Right atrium auricular region (tissue), 2 donors: Measurements from ENCODE around the gene SNX9. TPM values are rescaled to one million over a fixed set of nuclear protein-coding genes. Genes with fewer than 3 reads are reported as not detected.

Experiments
- DNase-seq: peaks from one replicate; pipeline ENCODE4 v3.0.0-alpha.2; 2019; ENCODE audit warnings: low spot score
- H3K27ac ChIP-seq, 2 donors: fragments of 200-600 bp; sonication (generic); 1 replicate in 1 of 2; 2 replicates in 1 of 2; pipeline ENCODE4 v1.5.1; 2016 to 2019
- H3K27me3 ChIP-seq, 2 donors: fragments of 200-600 bp; sonication (generic); one replicate each; pipeline versions ENCODE4 v1.5.1 to v1.6.0; 2017 to 2019
- H3K36me3 ChIP-seq: fragments of 200-600 bp; sonication (generic); one replicate; pipeline ENCODE4 v1.5.1; 2016
- H3K4me1 ChIP-seq, 2 donors: fragments of 200-600 bp; sonication (generic); one replicate each; pipeline versions ENCODE4 v1.5.1 to v1.6.0; 2017 to 2019
- H3K4me3 ChIP-seq, 2 donors: fragments of 200-600 bp; sonication (generic); 1 replicate in 1 of 2; 2 replicates in 1 of 2; pipeline ENCODE4 v1.5.1; 2017 to 2019; ENCODE audit warnings: mild to moderate bottlenecking in 1 of 2, moderate library complexity in 1 of 2
- H3K9me3 ChIP-seq, 2 donors: fragments of 200-600 bp; sonication (generic); one replicate each; pipeline ENCODE4 v1.5.1; 2019
- total RNA-seq, 2 donors: library from RNA; depleted of rRNA; stranded (reverse); fragments of >200 nt; gene quantifications; one replicate each; pipeline ENCODE4 v1.1.0, GENCODE V29; 2016
- TF ChIP-seq, protein P1 (sequence below), 2 donors: fragments of 200-600 bp; sonication (generic); IDR thresholded peaks; one replicate each; pipeline ENCODE4 v1.5.1; 2019; ENCODE audit warnings: antibody characterized with exemption in 2 of 2

Gene SNX9
- total RNA-seq, 2 donors from 2014 or later = 26.6 to 39.4 TPM

- DNase-seq = no peak
- Histone ChIP-seq H3K4me3 (no peak overlapping the region), H3K36me3 (peaks cover 35% of the 10 kb centered on the region), H3K4me1 (no peaks in the 10 kb centered on the region), H3K27me3 (no peaks in the 10 kb centered on the region), H3K27ac (no peak overlapping the region), H3K9me3 (no peaks in the 10 kb centered on the region)
- TF ChIP-seq, protein P1, sequence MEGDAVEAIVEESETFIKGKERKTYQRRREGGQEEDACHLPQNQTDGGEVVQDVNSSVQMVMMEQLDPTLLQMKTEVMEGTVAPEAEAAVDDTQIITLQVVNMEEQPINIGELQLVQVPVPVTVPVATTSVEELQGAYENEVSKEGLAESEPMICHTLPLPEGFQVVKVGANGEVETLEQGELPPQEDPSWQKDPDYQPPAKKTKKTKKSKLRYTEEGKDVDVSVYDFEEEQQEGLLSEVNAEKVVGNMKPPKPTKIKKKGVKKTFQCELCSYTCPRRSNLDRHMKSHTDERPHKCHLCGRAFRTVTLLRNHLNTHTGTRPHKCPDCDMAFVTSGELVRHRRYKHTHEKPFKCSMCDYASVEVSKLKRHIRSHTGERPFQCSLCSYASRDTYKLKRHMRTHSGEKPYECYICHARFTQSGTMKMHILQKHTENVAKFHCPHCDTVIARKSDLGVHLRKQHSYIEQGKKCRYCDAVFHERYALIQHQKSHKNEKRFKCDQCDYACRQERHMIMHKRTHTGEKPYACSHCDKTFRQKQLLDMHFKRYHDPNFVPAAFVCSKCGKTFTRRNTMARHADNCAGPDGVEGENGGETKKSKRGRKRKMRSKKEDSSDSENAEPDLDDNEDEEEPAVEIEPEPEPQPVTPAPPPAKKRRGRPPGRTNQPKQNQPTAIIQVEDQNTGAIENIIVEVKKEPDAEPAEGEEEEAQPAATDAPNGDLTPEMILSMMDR (IDR thresholded peaks at IDR 0.05) = no peak
Observed at GRCh38 chr6:157891544-157892362, 68.7 kb downstream of the SNX9 start.

DNA sequence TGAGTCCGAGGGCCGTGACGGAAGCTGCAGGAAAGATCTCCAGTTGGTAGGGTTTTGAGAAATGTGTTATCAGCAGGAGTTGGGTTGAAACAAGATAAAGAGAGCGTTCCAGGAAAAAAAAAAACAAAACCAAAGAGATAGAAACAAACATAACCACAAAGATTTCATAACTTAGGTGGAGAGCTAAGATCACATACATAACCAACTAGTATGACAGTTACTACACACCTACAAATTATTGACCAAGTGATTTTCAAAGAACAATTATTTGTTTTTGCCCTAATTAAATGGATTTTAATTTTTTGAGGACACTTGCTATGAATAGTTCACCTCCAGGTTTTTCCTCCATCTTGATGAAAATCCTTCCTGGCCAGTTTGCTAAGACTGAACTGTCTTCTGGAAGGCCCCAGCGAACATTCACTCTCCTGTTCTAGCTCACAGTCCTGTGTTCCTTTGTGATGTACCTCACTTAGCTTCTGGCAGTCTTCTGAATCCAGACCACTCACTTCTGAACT, 69.4 kb downstream of the SNX9 start:
- Histone ChIP-seq H3K36me3 (peaks cover 36% of the 10 kb centered on the region), H3K27me3 (no peaks in the 10 kb centered on the region)
- no peak for DNase-seq

DNA sequence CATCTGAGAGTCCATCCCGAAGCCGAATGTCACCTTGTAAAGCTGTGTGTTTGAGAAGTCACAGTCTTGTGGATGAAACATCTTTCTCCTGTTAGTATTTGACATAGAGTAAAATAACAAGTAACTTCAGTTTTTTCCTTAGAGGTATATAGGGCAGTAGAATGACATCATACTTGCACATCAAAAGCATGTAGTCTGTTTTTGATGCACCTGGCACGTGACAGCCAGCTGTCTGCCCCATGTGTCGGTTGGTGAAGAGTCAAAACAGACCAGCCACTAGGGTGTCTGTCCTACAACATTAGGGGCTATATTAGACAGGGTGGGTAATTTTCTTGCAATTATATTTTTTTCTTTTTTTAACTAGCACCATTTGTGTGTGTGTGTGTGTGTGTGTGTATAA, 70.2 kb downstream of the SNX9 start:
- DNase-seq = no peak

More for the DNA sequence above, 69.4 kb downstream of the SNX9 start:
- no peaks in the 10 kb centered on the region for H3K4me1 ChIP-seq
- no peak overlapping the region for H3K27ac ChIP-seq
- TF ChIP-seq, protein P1 (IDR thresholded peaks at IDR 0.05) = no peak
- no peak overlapping the region for H3K4me3 ChIP-seq
- H3K9me3 ChIP-seq = no peaks in the 10 kb centered on the region

GRCh38 chr6:157895585-157895984, 72.5 kb downstream of the SNX9 start:
- Histone ChIP-seq H3K27ac (no peak overlapping the region), H3K36me3 (peaks cover 30% of the 10 kb centered on the region), H3K4me3 (no peak overlapping the region), H3K9me3 (no peaks in the 10 kb centered on the region), H3K27me3 (no peaks in the 10 kb centered on the region), H3K4me1 (peaks cover 0 to 6% of the 10 kb centered on the region in 2 donors)
- no peak for DNase-seq
- TF ChIP-seq, protein P1 (IDR thresholded peaks at IDR 0.05) = no peak

More for the DNA sequence above, 70.2 kb downstream of the SNX9 start:
- H3K4me3 ChIP-seq = no peak overlapping the region
- TF ChIP-seq, protein P1 (IDR thresholded peaks at IDR 0.05) = no peak
- H3K4me1 ChIP-seq = no peaks in the 10 kb centered on the region
- H3K36me3 ChIP-seq = peaks cover 36% of the 10 kb centered on the region
- no peaks in the 10 kb centered on the region for H3K27me3 ChIP-seq
- no peaks in the 10 kb centered on the region for H3K9me3 ChIP-seq
- no peak overlapping the region for H3K27ac ChIP-seq

- TF ChIP-seq, protein P1 (IDR thresholded peaks at IDR 0.05) = no peak
- Histone ChIP-seq H3K27ac (no peak overlapping the region), H3K4me3 (no peak overlapping the region), H3K4me1 (peaks cover 0 to 12% of the 10 kb centered on the region in 2 donors), H3K27me3 (no peaks in the 10 kb centered on the region), H3K36me3 (peaks cover 29% of the 10 kb centered on the region), H3K9me3 (no peaks in the 10 kb centered on the region)
- no peak for DNase-seq
Observed at GRCh38 chr6:157896932-157897331, 73.9 kb downstream of the SNX9 start.
